ENCODE results near the gene XPO6. TPM values are rescaled to one million over a fixed set of nuclear protein-coding genes. Genes with fewer than 3 reads are reported as not detected.

XPO6 gene
- total RNA-seq, 1 experiment from 2014 or later = 188 TPM

GRCh38 chr16:28093385-28093725 is 118.4 kb downstream of the XPO6 start:
- no peak overlapping the region for H3K4me3 ChIP-seq (ENCODE audit: insufficient read depth, low read depth, low read length)

GRCh38 chr16:28092721-28093384 is 118.9 kb downstream of the XPO6 start:
- peak; percentile 80 for DNase-seq
- Histone ChIP-seq H3K36me3 (replicated peaks; ENCODE audit: control insufficient read depth, insufficient read depth, low read length) (peaks cover 2% of the 10 kb centered on the region), H3K4me3 (ENCODE audit: insufficient read depth, low read depth, low read length) (no peak overlapping the region), H3K27me3 (ENCODE audit: control insufficient read depth, insufficient read depth, low read length) (no peaks in the 10 kb centered on the region)

More at GRCh38 chr16:28093385-28093725, 118.4 kb downstream of the XPO6 start:
- peak; percentile 64 for DNase-seq
- no peaks in the 10 kb centered on the region for H3K27me3 ChIP-seq (ENCODE audit: control insufficient read depth, insufficient read depth, low read length)
- H3K36me3 ChIP-seq (replicated peaks; ENCODE audit: control insufficient read depth, insufficient read depth, low read length) = peaks cover 4% of the 10 kb centered on the region

GRCh38 chr16:28091656-28092055 is 120.1 kb downstream of the XPO6 start:
- Histone ChIP-seq H3K27me3 (ENCODE audit: control insufficient read depth, insufficient read depth, low read length) (no peaks in the 10 kb centered on the region), H3K36me3 (replicated peaks; ENCODE audit: control insufficient read depth, insufficient read depth, low read length) (no peaks in the 10 kb centered on the region; the same call in 1 of the 2 replicates)
- no peak for DNase-seq

GRCh38 chr16:28090646-28091377 is 121.0 kb downstream of the XPO6 start:
- Histone ChIP-seq H3K36me3 (replicated peaks; ENCODE audit: control insufficient read depth, insufficient read depth, low read length) (no peaks in the 10 kb centered on the region), H3K27me3 (ENCODE audit: control insufficient read depth, insufficient read depth, low read length) (no peaks in the 10 kb centered on the region), H3K4me3 (ENCODE audit: insufficient read depth, low read depth, low read length) (no peak overlapping the region)
- peak; percentile 92 for DNase-seq

More at GRCh38 chr16:28091656-28092055, 120.1 kb downstream of the XPO6 start:
- no peak overlapping the region for H3K4me3 ChIP-seq (ENCODE audit: insufficient read depth, low read depth, low read length)

GRCh38 chr16:28089992-28090365 is 121.8 kb downstream of the XPO6 start:
- no peak overlapping the region for H3K4me3 ChIP-seq (ENCODE audit: insufficient read depth, low read depth, low read length)
- no peak for DNase-seq
- H3K27me3 ChIP-seq (ENCODE audit: control insufficient read depth, insufficient read depth, low read length) = no peaks in the 10 kb centered on the region
- H3K36me3 ChIP-seq (replicated peaks; ENCODE audit: control insufficient read depth, insufficient read depth, low read length) = no peaks in the 10 kb centered on the region

GRCh38 chr16:28089205-28089991 is 122.4 kb downstream of the XPO6 start:
- no peaks in the 10 kb centered on the region for H3K27me3 ChIP-seq (ENCODE audit: control insufficient read depth, insufficient read depth, low read length)
- DNase-seq = no peak
- no peak overlapping the region for H3K4me3 ChIP-seq (ENCODE audit: insufficient read depth, low read depth, low read length)
- no peaks in the 10 kb centered on the region for H3K36me3 ChIP-seq (replicated peaks; ENCODE audit: control insufficient read depth, insufficient read depth, low read length)

- Histone ChIP-seq H3K27me3 (ENCODE audit: control insufficient read depth, insufficient read depth, low read length) (no peaks in the 10 kb centered on the region), H3K4me3 (ENCODE audit: insufficient read depth, low read depth, low read length) (no peak overlapping the region), H3K36me3 (replicated peaks; ENCODE audit: control insufficient read depth, insufficient read depth, low read length) (no peaks in the 10 kb centered on the region)
- peak; percentile 67 for DNase-seq
These were observed 124.0 kb downstream of the XPO6 start for GRCh38 chr16:28087675-28088300.

- Histone ChIP-seq H3K27me3 (ENCODE audit: control insufficient read depth, insufficient read depth, low read length) (no peaks in the 10 kb centered on the region), H3K4me3 (ENCODE audit: insufficient read depth, low read depth, low read length) (no peak overlapping the region), H3K36me3 (replicated peaks; ENCODE audit: control insufficient read depth, insufficient read depth, low read length) (no peaks in the 10 kb centered on the region)
- DNase-seq = no peak
These were observed 124.6 kb downstream of the XPO6 start for GRCh38 chr16:28087140-28087660.

GRCh38 chr16:28086186-28087139 is 125.3 kb downstream of the XPO6 start:
- H3K27me3 ChIP-seq (ENCODE audit: control insufficient read depth, insufficient read depth, low read length) = no peaks in the 10 kb centered on the region
- no peak overlapping the region for H3K4me3 ChIP-seq (ENCODE audit: insufficient read depth, low read depth, low read length)
- no peak for DNase-seq
- no peaks in the 10 kb centered on the region for H3K36me3 ChIP-seq (replicated peaks; ENCODE audit: control insufficient read depth, insufficient read depth, low read length)

GRCh38 chr16:28085389-28086171 is 126.2 kb downstream of the XPO6 start:
- Histone ChIP-seq H3K4me3 (ENCODE audit: insufficient read depth, low read depth, low read length) (no peak overlapping the region), H3K36me3 (replicated peaks; ENCODE audit: control insufficient read depth, insufficient read depth, low read length) (no peaks in the 10 kb centered on the region), H3K27me3 (ENCODE audit: control insufficient read depth, insufficient read depth, low read length) (no peaks in the 10 kb centered on the region)
- no peak for DNase-seq

GRCh38 chr16:28084209-28084608 is 127.6 kb downstream of the XPO6 start:
- no peak for DNase-seq
- Histone ChIP-seq H3K36me3 (replicated peaks; ENCODE audit: control insufficient read depth, insufficient read depth, low read length) (no peaks in the 10 kb centered on the region), H3K4me3 (ENCODE audit: insufficient read depth, low read depth, low read length) (no peak overlapping the region), H3K27me3 (ENCODE audit: control insufficient read depth, insufficient read depth, low read length) (no peaks in the 10 kb centered on the region)

- no peak for DNase-seq
These were observed 129.1 kb downstream of the XPO6 start for GRCh38 chr16:28082624-28083023.

GRCh38 chr16:28081391-28081968 is 130.3 kb downstream of the XPO6 start:
- DNase-seq = no peak
- H3K4me3 ChIP-seq (ENCODE audit: insufficient read depth, low read depth, low read length) = no peak overlapping the region

More at GRCh38 chr16:28082624-28083023, 129.1 kb downstream of the XPO6 start:
- H3K4me3 ChIP-seq (ENCODE audit: insufficient read depth, low read depth, low read length) = no peak overlapping the region
- no peaks in the 10 kb centered on the region for H3K36me3 ChIP-seq (replicated peaks; ENCODE audit: control insufficient read depth, insufficient read depth, low read length)
- no peaks in the 10 kb centered on the region for H3K27me3 ChIP-seq (ENCODE audit: control insufficient read depth, insufficient read depth, low read length)

More at GRCh38 chr16:28081391-28081968, 130.3 kb downstream of the XPO6 start:
- H3K27me3 ChIP-seq (ENCODE audit: control insufficient read depth, insufficient read depth, low read length) = no peaks in the 10 kb centered on the region
- H3K36me3 ChIP-seq (replicated peaks; ENCODE audit: control insufficient read depth, insufficient read depth, low read length) = no peaks in the 10 kb centered on the region
